GM23248 (cell line): ENCODE results near the gene RETSAT. TPM values are rescaled to one million over a fixed set of nuclear protein-coding genes. Genes with fewer than 3 reads are reported as not detected.
A peak's percentile ranks its signal among the peaks of the same experiment; 100 is the strongest.
"Not testable (repeated sequence)": the region's sequence is repeated elsewhere in the genome, so short reads cannot be mapped to it uniquely, and the experiment has no call there.

Experiments used
- DNase-seq: peaks from one replicate; pipeline ENCODE4 v3.0.0-alpha.2; 2015
- H2AFZ ChIP-seq: fragments of 200-600 bp; sonication (generic); 2 replicates; pipeline ENCODE4 v1.6.1; 2016; ENCODE audit warnings: antibody characterized with exemption
- H3F3A ChIP-seq: fragments of 200-600 bp; sonication (generic); 2 replicates; pipeline ENCODE4 v1.6.1; 2016; ENCODE audit warnings: mild to moderate bottlenecking, antibody characterized with exemption, mixed run types; ENCODE audit not compliant: insufficient read depth
- H3K27ac ChIP-seq: fragments of 200-600 bp; sonication (generic); 2 replicates; pipeline ENCODE4 v1.5.1; 2016; ENCODE audit warnings: mild to moderate bottlenecking
- H3K27me3 ChIP-seq: fragments of 200-600 bp; sonication (generic); replicated peaks from 2 replicates; pipeline ENCODE4 v1.6.1; 2016; ENCODE audit warnings: mild to moderate bottlenecking; ENCODE audit not compliant: insufficient read depth
- H3K36me3 ChIP-seq: fragments of 200-600 bp; sonication (generic); 2 replicates; pipeline ENCODE4 v1.6.1; 2016; ENCODE audit warnings: low read depth, mild to moderate bottlenecking
- H3K4me1 ChIP-seq: fragments of 200-600 bp; sonication (generic); 2 replicates; pipeline ENCODE4 v1.6.1; 2016; ENCODE audit warnings: mild to moderate bottlenecking; ENCODE audit not compliant: insufficient read depth
- H3K4me2 ChIP-seq: fragments of 200-600 bp; sonication (generic); one replicate; pipeline ENCODE4 v1.6.1; 2016; ENCODE audit warnings: mild to moderate bottlenecking; ENCODE audit not compliant: unreplicated experiment
- H3K4me3 ChIP-seq: fragments of 200-600 bp; sonication (generic); 2 replicates; pipeline ENCODE4 v1.5.1; 2016; ENCODE audit warnings: mild to moderate bottlenecking
- H3K79me2 ChIP-seq: fragments of 200-600 bp; sonication (generic); 2 replicates; pipeline ENCODE4 v1.6.1; 2016; ENCODE audit warnings: mild to moderate bottlenecking; ENCODE audit not compliant: insufficient read depth
- H3K9ac ChIP-seq: fragments of 200-600 bp; sonication (generic); 2 replicates; pipeline ENCODE4 v1.6.1; 2016; ENCODE audit warnings: mild to moderate bottlenecking
- H3K9me2 ChIP-seq: fragments of 200-600 bp; sonication (generic); 2 replicates; pipeline ENCODE4 v1.6.1; 2016; ENCODE audit warnings: mixed run types, mild to moderate bottlenecking, moderate library complexity; ENCODE audit not compliant: insufficient read depth
- H3K9me3 ChIP-seq: fragments of 200-600 bp; sonication (generic); one replicate; pipeline ENCODE4 v1.6.1; 2017; ENCODE audit warnings: low read depth
- H4K20me1 ChIP-seq: fragments of 200-600 bp; sonication (generic); 2 replicates; pipeline ENCODE4 v1.6.0; 2016; ENCODE audit not compliant: insufficient read depth
- EZH2 ChIP-seq: fragments of 200-600 bp; sonication (generic); IDR thresholded peaks from 2 replicates; pipeline ENCODE4 v1.6.1; 2018; ENCODE audit warnings: antibody characterized with exemption, mild to moderate bottlenecking; ENCODE audit not compliant: insufficient read depth, poor library complexity, severe bottlenecking
- EZH2phosphoT487 ChIP-seq: fragments of 200-600 bp; sonication (generic); IDR thresholded peaks from 2 replicates; pipeline ENCODE4 v1.6.1; 2018; ENCODE audit warnings: antibody characterized with exemption, moderate library complexity, mild to moderate bottlenecking, low read depth; ENCODE audit not compliant: insufficient read depth
- WGBS, 2 experiments: methylation state at CpG; one replicate each; pipeline ENCODE4 v1.1.6; 2015 to 2017; ENCODE audit warnings: low lambda C conversion rate in 2 of 2, low coverage in 1 of 2; ENCODE audit errors: missing lambda C conversion rate in 2 of 2; 5-methylcytosine and 5-hydroxymethylcytosine counted together
- in situ Hi-C: fragments of 300-500 bp; cut with MboI; formaldehyde crosslinking; loops from 2 replicates; pipeline ENCODE4 v1.15.0; 2020
- polyA plus RNA-seq: library from polyadenylated mRNA; unstranded; fragments of >200 nt; fragmentation: Nextera tagmentation; extraction: Ambion mirVana; gene quantifications from 2 replicates; pipeline ENCODE4 v1.2.1, GENCODE V29; 2016
- total RNA-seq: library from RNA; depleted of rRNA; stranded (reverse); fragments of >200 nt; shearing (Covaris generic); gene quantifications from 2 replicates; pipeline ENCODE4 v1.2.3, GENCODE V29; 2014

RETSAT gene
- total and polyA plus RNA-seq, 2 experiments from 2014 or later, result 20.4 to 68.6 TPM

DNA sequence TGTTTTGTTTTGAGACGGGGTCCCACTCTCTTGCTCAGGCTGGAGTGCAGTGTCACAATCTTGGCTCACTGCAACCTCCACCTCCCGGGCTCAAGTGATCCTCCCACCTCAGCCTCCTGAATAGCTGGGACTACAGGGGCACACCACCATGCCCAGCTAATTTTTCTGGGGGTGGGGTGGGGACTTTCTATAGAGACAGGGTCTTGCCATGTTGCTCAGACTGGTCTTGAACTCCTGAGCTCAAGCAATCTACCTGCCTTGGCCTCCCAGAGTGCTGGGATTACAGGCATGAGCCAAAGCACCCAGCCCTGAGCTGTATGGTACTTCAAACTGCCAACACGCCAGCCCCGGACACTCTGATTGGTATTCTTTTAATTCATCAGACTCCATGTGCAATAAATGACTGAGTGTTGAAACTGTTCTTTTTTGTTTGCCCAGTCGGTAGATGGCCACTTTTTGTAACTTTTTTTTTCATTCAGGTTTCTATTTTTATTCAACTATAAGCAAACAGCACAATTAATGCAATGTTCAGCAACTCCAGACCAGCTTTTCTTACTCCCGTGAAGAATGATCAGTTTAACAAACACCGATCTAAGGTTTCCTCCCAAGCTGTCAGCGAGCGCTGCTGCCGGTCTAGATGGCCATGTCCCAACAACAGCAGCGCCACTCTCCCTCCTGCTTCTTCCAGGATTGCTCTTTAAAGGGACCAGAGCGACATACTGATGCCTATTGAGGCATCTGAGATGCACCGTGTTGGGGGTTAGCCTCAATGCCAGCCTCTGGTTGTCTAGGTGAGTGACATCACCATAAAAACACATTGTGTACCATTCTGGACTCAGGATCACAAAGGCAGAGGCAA lies 14.1 kb downstream of the RETSAT start:
- DNase-seq, result peak; percentile 45
- Histone ChIP-seq H3K36me3 (no peaks in the 10 kb centered on the region), H2AFZ (peak overlapping the region; percentile 65), H3K27me3 (no peaks in the 10 kb centered on the region), H3K4me3 (peak overlapping the region; percentile 56), H3K4me2 (peak overlapping the region; percentile 54), H3K79me2 (no peaks in the 10 kb centered on the region), H3F3A (peaks cover 9% of the 10 kb centered on the region; the same call in 1 of the 2 replicates), H3K4me1 (0 out of 2 replicates have a peak, but pooled peaks cover 5% of the 10 kb centered on the region), H3K9me2 (no peaks in the 10 kb centered on the region), H4K20me1 (no peaks in the 10 kb centered on the region), H3K9me3 (no peaks in the 10 kb centered on the region), H3K27ac (no peak overlapping the region), H3K9ac (peak overlapping the region; percentile 50; the same call in 1 of the 2 replicates)
- in situ Hi-C loops, result no loop called here
- WGBS, 2 experiments, result 14 to 16% methylated on average over 13 of the region's 13 CpGs
- TF ChIP-seq EZH2 (no peak), EZH2phosphoT487 (no peak)

DNA sequence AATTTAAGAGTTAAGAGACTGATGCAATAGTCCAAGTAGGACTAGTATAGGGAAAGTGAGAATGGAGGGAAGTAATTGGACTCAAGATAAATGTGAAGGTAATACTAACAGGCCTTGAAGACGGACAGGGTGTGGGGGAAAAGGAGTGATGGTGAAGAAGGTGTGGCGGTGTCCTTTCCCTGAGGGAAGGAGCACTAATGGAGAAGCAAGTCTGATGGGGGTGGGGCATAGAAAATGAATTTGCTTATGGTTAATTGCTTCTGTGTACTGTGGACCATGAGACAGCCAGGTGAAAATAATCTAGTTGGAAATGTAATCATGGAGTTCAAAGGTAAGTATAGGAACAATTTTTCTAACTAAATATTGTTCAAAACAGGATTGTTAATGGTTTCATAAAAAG lies 19.4 kb downstream of the RETSAT start:
- Histone ChIP-seq H3K36me3 (no peaks in the 10 kb centered on the region), H3K27me3 (no peaks in the 10 kb centered on the region), H3F3A (no peaks in the 10 kb centered on the region), H3K4me1 (0 out of 2 replicates have a peak, but pooled peaks cover under 1% of the 10 kb centered on the region), H2AFZ (no peak overlapping the region), H3K9ac (no peak overlapping the region), H3K4me3 (no peak overlapping the region), H3K4me2 (no peak overlapping the region), H4K20me1 (no peaks in the 10 kb centered on the region), H3K27ac (no peak overlapping the region), H3K9me2 (no peaks in the 10 kb centered on the region), H3K9me3 (no peaks in the 10 kb centered on the region), H3K79me2 (no peaks in the 10 kb centered on the region)
- TF ChIP-seq EZH2, result no peak
- no peak for TF ChIP-seq EZH2phosphoT487
- in situ Hi-C loops, result no loop called here
- WGBS, 2 experiments, result 46 to 53% methylated on average over 2 of the region's 2 CpGs
- DNase-seq, result no peak

DNA sequence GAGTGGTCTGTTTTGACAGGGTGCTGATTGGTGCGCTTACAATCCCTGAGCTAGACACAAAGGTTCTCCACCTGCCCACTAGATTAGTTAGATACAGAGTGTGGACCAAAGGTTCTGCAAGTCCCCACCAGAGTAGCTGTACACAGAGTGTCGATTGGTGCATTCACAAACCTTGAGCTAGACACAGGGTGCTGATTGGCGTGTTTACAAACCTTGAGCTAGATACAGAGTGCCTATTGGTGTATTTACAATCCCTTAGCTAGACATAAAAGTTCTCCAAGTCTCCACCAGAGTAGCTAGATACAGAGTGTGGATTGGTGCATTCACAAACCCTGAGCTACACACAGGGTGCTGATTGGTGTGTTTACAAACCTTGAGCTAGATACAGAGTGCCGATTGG lies 20.5 kb downstream of the RETSAT start:
- H3F3A ChIP-seq, H3K9me3 ChIP-seq, H3K4me2 ChIP-seq, H3K9ac ChIP-seq, H3K27ac ChIP-seq, H3K4me3 ChIP-seq, H3K79me2 ChIP-seq, H3K27me3 ChIP-seq, H3K9me2 ChIP-seq, H3K36me3 ChIP-seq, H2AFZ ChIP-seq, in situ Hi-C loops, H3K4me1 ChIP-seq, DNase-seq, H4K20me1 ChIP-seq: not testable (repeated sequence)
- WGBS, 2 experiments, result 78 to 81% methylated on average over 4 of the region's 4 CpGs

DNA sequence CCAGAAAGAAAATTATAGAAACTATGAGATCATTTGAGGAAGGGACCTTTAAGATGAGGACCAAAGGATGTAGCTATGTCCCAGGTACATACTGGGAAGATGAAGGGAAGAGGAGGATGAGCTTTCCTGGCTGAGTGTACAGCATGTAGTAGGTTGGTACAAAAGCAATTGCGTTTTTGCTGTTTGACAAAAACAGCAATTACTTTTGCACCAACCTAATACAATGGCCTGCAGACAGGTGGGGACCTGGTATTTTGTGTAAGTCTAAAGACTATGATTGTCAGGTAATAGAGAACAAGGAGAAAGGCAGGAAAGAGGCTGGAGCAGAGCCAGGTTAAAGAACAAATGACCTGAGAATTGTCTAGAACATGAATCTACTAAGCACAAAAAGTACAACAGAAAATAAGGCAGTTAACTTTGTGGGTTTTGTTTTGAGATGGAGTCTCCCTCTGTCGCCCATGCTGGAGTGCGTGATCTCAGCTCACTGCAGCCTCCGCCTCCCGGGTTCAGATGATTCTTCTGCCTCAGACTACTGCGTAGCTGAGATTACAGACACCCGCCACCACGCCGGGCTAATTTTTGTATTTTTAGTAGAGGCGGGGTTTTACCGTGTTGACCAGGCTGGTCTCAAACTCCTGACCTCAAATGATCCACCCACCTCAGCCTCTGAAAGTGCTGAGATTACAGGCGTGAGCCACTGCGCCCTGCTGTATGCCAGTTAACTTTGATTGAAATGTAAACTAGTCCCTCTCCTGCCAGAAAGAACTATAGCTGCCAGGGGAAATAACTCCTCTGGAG lies 23.3 kb downstream of the RETSAT start:
- WGBS, 2 experiments, result 69% methylated on average over 13 of the region's 13 CpGs
- no peak for DNase-seq
- H3K9ac ChIP-seq, result no peak overlapping the region
- TF ChIP-seq EZH2phosphoT487, result no peak
- TF ChIP-seq EZH2, result no peak
- peaks cover 20% of the 10 kb centered on the region for H3F3A ChIP-seq
- H3K27ac ChIP-seq, result no peak overlapping the region
- in situ Hi-C loops, result no loop called here
- no peak overlapping the region for H2AFZ ChIP-seq
- H3K9me3 ChIP-seq, result no peaks in the 10 kb centered on the region
- peaks cover 15% of the 10 kb centered on the region for H3K79me2 ChIP-seq
- H3K36me3 ChIP-seq, result no peaks in the 10 kb centered on the region
- H3K4me3 ChIP-seq, result no peak overlapping the region
- H3K9me2 ChIP-seq, result no peaks in the 10 kb centered on the region
- H3K4me2 ChIP-seq, result no peak overlapping the region
- 0 out of 2 replicates have a peak, but pooled peaks cover 7% of the 10 kb centered on the region for H3K4me1 ChIP-seq
- no peaks in the 10 kb centered on the region for H4K20me1 ChIP-seq
- no peaks in the 10 kb centered on the region for H3K27me3 ChIP-seq

DNA sequence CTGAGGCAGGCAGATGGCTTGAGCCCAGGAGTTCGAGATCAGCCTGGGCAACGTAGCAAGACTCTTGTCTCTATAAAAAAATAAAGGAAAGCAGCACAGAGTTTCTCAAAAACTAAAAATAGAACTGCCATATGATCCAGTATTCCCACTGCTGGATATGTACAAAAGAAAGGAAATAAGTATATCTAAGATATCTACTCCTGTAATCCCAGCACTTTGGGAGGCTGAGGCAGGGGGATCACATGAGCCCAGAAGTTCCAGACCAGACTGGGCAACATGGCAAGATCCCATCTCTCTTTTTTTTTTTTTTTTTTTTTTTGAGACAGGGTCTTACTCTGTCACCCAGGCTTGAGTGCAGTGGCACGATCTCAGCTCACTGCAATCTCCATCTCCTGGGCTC lies 24.6 kb downstream of the RETSAT start:
- in situ Hi-C loops, H3K9me3 ChIP-seq, H3K27me3 ChIP-seq, H3K4me3 ChIP-seq, H4K20me1 ChIP-seq, H2AFZ ChIP-seq, H3K27ac ChIP-seq, DNase-seq, H3K4me2 ChIP-seq, H3K9ac ChIP-seq, H3K9me2 ChIP-seq, H3K36me3 ChIP-seq: not testable (repeated sequence)
- Histone ChIP-seq H3K4me1 (peaks cover 15% of the 10 kb centered on the region; the same call in 1 of the 2 replicates), H3K79me2 (peaks cover 29% of the 10 kb centered on the region), H3F3A (peaks cover 29% of the 10 kb centered on the region)
- 75 to 89% methylated on average over 3 of the region's 3 CpGs for WGBS, 2 experiments
